ENCODE measurements around the gene PDE3B.
"Not testable (repeated sequence)": the region's sequence is repeated elsewhere in the genome, so short reads cannot be mapped to it uniquely, and the experiment has no call there.

PDE3B gene

DNA sequence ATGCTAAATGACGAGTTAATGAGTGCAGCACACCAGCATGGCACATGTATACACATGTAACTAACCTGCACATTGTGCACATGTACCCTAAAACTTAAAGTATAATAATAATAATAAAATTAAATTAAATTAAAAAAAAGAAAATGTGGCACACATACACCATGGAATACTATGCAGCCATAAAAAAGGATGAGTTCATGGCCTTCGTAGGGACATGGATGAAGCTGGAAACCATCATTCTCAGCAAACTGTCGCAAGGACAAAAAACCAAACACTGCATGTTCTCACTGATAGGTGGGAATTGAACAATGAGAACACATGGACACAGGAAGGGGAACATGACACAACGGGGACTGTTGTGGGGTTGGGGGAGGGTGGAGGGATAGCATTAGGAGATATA is 23.7 kb downstream of the PDE3B start:
- H3K36me3 ChIP-seq (ENCODE audit: insufficient read depth, low read length); H3K4me1 ChIP-seq (ENCODE audit: control insufficient read depth, insufficient read depth, low read length); H3K4me3 ChIP-seq (ENCODE audit: low read length); H3K9me3 ChIP-seq (replicated peaks; ENCODE audit: low read length); H3K27me3 ChIP-seq (ENCODE audit: control insufficient read depth, insufficient read depth, low read length); H3K9ac ChIP-seq (ENCODE audit: low read depth, low read length); H3K4me2 ChIP-seq (ENCODE audit: low read length): not testable (repeated sequence)

DNA sequence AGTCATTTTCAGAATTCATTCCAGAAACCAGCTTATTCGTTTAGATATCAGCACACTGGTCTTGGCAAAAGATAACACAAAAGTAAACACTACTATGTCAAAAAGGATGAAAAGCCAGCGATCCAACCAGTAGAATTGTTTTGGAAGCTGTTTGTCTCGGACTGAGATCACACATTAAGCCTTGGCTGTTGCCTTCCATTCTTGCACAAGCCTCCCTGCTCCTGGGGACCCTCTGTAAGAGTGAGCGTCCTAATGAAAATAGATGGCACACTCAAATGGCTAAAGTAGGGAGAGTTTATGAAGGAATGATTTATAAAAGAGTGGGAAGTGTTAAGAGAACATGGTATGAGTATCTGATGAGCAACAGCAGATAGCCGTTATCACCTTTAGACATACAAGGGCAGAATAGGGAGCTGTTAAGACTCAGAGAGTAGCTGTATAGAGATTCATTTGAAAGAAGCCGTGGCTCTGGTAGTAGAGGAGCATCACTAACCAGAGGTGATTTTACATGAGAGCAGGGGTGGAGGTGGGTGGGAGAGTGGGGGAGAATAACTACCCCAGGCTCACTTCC is 25.2 kb downstream of the PDE3B start:
- H3K9me3 ChIP-seq (replicated peaks; ENCODE audit: low read length), result no peaks in the 10 kb centered on the region
- no peak overlapping the region for H3K4me2 ChIP-seq (ENCODE audit: low read length)
- H3K4me3 ChIP-seq (ENCODE audit: low read length), result no peak overlapping the region

DNA sequence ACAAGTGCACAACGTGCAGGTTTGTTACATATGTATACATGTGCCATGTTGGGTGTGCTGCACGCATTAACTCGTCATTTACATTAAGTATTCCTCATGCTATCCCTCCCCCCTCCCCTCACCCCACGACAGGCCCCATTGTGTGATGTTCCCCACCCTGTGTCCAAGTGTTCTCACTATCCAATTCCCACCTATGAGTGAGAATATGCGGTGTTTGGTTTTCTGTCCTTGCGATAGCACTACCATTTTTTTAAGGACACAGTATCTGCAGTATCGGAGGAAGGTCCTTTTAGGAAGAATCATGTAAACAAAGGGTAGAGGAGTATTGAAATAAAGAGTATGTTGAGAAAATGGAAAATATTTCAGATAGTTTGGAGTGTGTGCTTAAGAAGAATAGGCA is 25.9 kb downstream of the PDE3B start:
- Histone ChIP-seq H3K27me3 (ENCODE audit: control insufficient read depth, insufficient read depth, low read length) (no peaks in the 10 kb centered on the region), H3K36me3 (ENCODE audit: insufficient read depth, low read length) (no peaks in the 10 kb centered on the region), H3K4me2 (ENCODE audit: low read length) (no peak overlapping the region), H3K9ac (ENCODE audit: low read depth, low read length) (no peak overlapping the region), H3K4me3 (ENCODE audit: low read length) (no peak overlapping the region), H3K4me1 (ENCODE audit: control insufficient read depth, insufficient read depth, low read length) (peaks cover 4% of the 10 kb centered on the region), H3K9me3 (replicated peaks; ENCODE audit: low read length) (no peaks in the 10 kb centered on the region)

More for the DNA sequence above, 25.2 kb downstream of the PDE3B start:
- peaks cover 4% of the 10 kb centered on the region for H3K4me1 ChIP-seq (ENCODE audit: control insufficient read depth, insufficient read depth, low read length)
- H3K9ac ChIP-seq (ENCODE audit: low read depth, low read length), result no peak overlapping the region
- H3K27me3 ChIP-seq (ENCODE audit: control insufficient read depth, insufficient read depth, low read length), result no peaks in the 10 kb centered on the region
- H3K36me3 ChIP-seq (ENCODE audit: insufficient read depth, low read length), result no peaks in the 10 kb centered on the region

DNA sequence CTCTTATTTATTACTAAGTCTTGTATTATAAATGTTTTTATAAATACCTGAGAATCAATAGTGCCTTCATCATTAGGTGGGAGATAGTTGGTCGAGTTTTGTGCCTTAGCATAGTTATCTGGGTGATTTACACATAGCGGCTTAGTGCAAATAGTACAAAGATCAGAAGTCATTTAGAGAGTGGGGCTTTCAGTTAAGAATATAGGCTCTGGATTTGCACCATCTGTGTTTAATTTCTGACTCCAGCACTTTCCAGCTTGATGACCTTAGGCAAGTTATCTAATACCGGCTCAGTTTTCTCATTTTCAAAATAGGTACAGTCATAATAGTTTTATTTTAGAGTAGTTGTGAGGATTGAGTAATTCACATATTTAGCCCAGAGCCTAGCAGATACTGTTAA is 26.4 kb downstream of the PDE3B start:
- H3K4me2 ChIP-seq (ENCODE audit: low read length), result no peak overlapping the region
- no peaks in the 10 kb centered on the region for H3K36me3 ChIP-seq (ENCODE audit: insufficient read depth, low read length)
- peaks cover 4% of the 10 kb centered on the region for H3K4me1 ChIP-seq (ENCODE audit: control insufficient read depth, insufficient read depth, low read length)
- H3K9me3 ChIP-seq (replicated peaks; ENCODE audit: low read length), result no peaks in the 10 kb centered on the region
- H3K4me3 ChIP-seq (ENCODE audit: low read length), result no peak overlapping the region
- H3K27me3 ChIP-seq (ENCODE audit: control insufficient read depth, insufficient read depth, low read length), result no peaks in the 10 kb centered on the region
- H3K9ac ChIP-seq (ENCODE audit: low read depth, low read length), result no peak overlapping the region

DNA sequence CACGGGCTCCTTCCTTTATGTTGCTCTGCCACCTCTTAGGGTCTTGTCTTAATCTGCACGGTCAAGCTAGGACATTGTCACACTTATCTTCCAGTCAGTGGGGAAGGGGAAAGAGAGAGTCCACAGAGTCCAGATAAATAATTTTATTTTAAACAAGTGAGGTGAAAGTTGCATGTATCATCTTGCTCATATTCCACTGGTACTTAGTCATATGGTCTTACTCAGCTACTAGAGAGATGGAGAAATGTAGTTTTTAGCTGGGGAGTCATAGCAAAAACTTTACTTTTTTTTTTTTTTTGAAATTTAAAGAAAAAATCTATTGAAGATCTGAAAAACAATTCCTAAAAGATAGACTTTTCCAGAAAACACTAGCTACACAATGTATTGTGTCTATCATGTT is 29.0 kb downstream of the PDE3B start:
- Histone ChIP-seq H3K4me3 (ENCODE audit: low read length) (no peak overlapping the region), H3K4me1 (ENCODE audit: control insufficient read depth, insufficient read depth, low read length) (peaks cover 4% of the 10 kb centered on the region), H3K9me3 (replicated peaks; ENCODE audit: low read length) (no peaks in the 10 kb centered on the region), H3K4me2 (ENCODE audit: low read length) (no peak overlapping the region), H3K36me3 (ENCODE audit: insufficient read depth, low read length) (no peaks in the 10 kb centered on the region), H3K9ac (ENCODE audit: low read depth, low read length) (no peak overlapping the region), H3K27me3 (ENCODE audit: control insufficient read depth, insufficient read depth, low read length) (no peaks in the 10 kb centered on the region)

DNA sequence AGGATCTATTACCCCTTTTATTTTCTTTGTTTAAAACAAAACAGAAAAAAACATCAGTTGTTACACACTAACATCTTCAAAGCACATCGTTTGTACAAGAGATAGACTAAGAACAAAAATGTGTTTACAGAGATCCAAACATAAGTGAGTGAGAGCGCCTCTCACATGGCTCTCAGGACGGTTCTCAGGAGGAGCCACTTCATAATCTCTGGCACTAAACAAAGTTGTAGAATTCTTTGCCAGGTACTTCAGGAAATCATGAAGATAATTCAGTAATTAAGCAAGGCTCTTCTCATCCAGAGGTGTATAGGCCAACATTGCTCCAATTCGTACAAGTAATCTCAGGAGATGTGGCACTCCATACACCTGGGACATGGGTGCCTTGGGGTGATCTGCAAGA is 29.8 kb downstream of the PDE3B start:
- Histone ChIP-seq H3K4me3 (ENCODE audit: low read length) (no peak overlapping the region), H3K36me3 (ENCODE audit: insufficient read depth, low read length) (no peaks in the 10 kb centered on the region), H3K27me3 (ENCODE audit: control insufficient read depth, insufficient read depth, low read length) (no peaks in the 10 kb centered on the region), H3K9me3 (replicated peaks; ENCODE audit: low read length) (no peaks in the 10 kb centered on the region), H3K4me2 (ENCODE audit: low read length) (no peak overlapping the region), H3K9ac (ENCODE audit: low read depth, low read length) (no peak overlapping the region), H3K4me1 (ENCODE audit: control insufficient read depth, insufficient read depth, low read length) (peaks cover 4% of the 10 kb centered on the region)

DNA sequence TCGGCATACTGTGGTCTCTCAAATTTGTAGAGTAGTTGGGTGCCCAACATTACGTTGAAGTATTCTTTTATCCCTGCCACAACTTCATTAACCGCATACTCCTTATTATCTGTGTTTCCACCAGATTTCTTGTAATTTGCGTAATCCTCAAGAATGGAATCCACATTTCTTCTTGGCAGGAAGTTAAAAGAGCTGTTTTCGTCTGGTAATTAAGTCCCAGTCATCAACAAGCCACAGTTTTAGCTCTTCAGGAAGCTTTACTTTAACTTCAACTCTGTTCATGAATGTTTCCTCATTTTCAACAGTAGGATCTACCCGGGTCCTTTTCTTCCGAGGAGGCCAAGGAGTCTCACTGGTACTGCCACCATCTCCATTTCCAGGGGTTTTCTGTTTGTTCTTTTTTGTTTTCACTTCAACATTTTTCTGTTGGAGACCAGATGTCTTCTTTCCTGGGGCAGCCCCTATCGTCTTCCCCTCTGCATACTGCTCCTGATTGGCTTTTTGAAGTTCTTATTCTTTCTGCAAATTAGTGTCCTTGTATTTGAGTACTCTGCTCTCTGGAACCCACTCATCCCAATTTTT is 30.3 kb downstream of the PDE3B start:
- H3K9me3 ChIP-seq (replicated peaks; ENCODE audit: low read length), result no peaks in the 10 kb centered on the region
- H3K4me1 ChIP-seq (ENCODE audit: control insufficient read depth, insufficient read depth, low read length), result peaks cover 4% of the 10 kb centered on the region
- H3K27me3 ChIP-seq (ENCODE audit: control insufficient read depth, insufficient read depth, low read length), result no peaks in the 10 kb centered on the region
- no peak overlapping the region for H3K4me3 ChIP-seq (ENCODE audit: low read length)
- no peak overlapping the region for H3K9ac ChIP-seq (ENCODE audit: low read depth, low read length)
- no peak overlapping the region for H3K4me2 ChIP-seq (ENCODE audit: low read length)
- no peaks in the 10 kb centered on the region for H3K36me3 ChIP-seq (ENCODE audit: insufficient read depth, low read length)

DNA sequence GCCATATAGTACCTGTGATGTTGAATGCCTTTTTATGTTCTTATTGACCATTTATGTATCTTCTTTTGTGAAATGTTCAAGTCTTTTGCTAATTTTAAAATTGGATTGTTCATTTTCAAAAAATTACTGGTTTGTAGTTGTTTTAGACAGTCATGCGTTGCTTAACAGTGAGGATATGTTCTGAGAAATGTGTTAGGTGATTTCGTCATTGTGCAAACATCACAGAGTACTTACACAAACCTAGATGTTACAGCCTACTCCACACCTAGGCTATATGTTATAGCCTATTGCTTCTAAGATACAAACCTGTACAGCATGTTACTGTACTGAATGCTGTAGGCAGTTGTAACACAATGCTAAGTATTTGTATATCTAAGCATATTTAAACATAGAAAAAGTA is 32.5 kb downstream of the PDE3B start:
- H3K4me3 ChIP-seq (ENCODE audit: low read length), result no peak overlapping the region
- H3K4me2 ChIP-seq (ENCODE audit: low read length), result no peak overlapping the region
- H3K36me3 ChIP-seq (ENCODE audit: insufficient read depth, low read length), result no peaks in the 10 kb centered on the region
- no peaks in the 10 kb centered on the region for H3K27me3 ChIP-seq (ENCODE audit: control insufficient read depth, insufficient read depth, low read length)
- H3K4me1 ChIP-seq (ENCODE audit: control insufficient read depth, insufficient read depth, low read length), result peaks cover 4% of the 10 kb centered on the region
- H3K9ac ChIP-seq (ENCODE audit: low read depth, low read length), result no peak overlapping the region
- H3K9me3 ChIP-seq (replicated peaks; ENCODE audit: low read length), result no peaks in the 10 kb centered on the region

DNA sequence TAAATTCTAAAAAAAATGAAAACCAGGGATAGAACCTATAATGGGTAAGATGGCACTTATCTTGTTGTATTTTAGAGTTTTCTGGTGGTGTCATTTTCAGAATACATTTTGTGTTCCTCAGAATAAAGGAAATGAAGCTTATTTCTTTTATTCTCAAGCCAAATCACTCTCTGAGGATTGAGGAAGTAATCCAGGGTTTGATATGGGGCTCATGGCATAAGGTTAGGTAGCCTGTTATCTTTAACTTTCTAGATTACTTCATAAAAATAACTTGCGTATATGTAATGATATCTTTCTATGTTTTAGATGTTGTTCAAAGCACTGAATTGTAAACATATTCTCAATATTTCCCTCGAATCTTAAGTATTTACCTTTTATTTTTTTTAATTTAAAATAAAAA is 33.5 kb downstream of the PDE3B start:
- Histone ChIP-seq H3K9me3 (replicated peaks; ENCODE audit: low read length) (no peaks in the 10 kb centered on the region), H3K9ac (ENCODE audit: low read depth, low read length) (no peak overlapping the region), H3K4me3 (ENCODE audit: low read length) (no peak overlapping the region), H3K4me1 (ENCODE audit: control insufficient read depth, insufficient read depth, low read length) (peaks cover 4% of the 10 kb centered on the region), H3K36me3 (ENCODE audit: insufficient read depth, low read length) (no peaks in the 10 kb centered on the region), H3K27me3 (ENCODE audit: control insufficient read depth, insufficient read depth, low read length) (no peaks in the 10 kb centered on the region), H3K4me2 (ENCODE audit: low read length) (no peak overlapping the region)

DNA sequence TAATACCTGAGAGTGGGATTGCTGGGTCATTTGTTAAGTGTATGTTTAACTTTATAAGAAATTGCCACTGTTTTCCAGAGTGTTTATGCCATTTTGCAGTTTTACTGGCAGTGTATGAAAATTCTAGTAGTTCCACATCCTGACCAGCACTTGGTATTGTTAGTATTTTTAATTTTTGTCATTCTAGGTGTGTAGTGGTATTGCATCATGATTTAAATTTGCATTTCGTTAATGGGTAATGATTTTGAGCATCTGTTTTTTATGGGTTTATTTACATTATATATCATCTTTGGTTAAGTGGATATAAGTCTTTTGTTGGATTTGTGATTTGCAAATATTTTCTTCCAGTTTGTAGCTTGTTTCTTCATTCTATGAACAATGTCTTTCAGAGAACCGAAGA is 34.7 kb downstream of the PDE3B start:
- Histone ChIP-seq H3K9me3 (replicated peaks; ENCODE audit: low read length) (no peaks in the 10 kb centered on the region), H3K4me1 (ENCODE audit: control insufficient read depth, insufficient read depth, low read length) (no peaks in the 10 kb centered on the region), H3K4me3 (ENCODE audit: low read length) (no peak overlapping the region), H3K9ac (ENCODE audit: low read depth, low read length) (no peak overlapping the region), H3K27me3 (ENCODE audit: control insufficient read depth, insufficient read depth, low read length) (no peaks in the 10 kb centered on the region), H3K4me2 (ENCODE audit: low read length) (no peak overlapping the region), H3K36me3 (ENCODE audit: insufficient read depth, low read length) (no peaks in the 10 kb centered on the region)

DNA sequence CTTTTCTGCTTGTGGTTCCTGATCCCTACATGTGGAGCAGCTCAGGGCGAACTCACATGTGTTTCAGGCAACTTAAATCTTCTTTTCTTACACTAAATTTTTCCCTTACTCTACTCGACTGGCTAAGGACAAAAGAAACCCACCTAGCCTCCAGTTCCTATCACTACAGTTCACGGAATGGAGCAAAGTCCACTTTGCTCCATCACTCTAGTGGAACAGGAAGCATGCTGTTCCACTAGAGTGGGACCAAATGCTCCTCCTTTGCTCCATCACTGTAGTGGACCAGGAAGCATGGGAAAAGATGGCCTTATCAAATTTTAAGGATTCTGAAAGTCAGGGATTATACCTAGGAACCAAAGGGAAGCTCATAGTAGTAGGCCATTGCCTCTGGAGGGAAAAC is 36.1 kb downstream of the PDE3B start:
- Histone ChIP-seq H3K27me3 (ENCODE audit: control insufficient read depth, insufficient read depth, low read length) (no peaks in the 10 kb centered on the region), H3K36me3 (ENCODE audit: insufficient read depth, low read length) (no peaks in the 10 kb centered on the region), H3K4me1 (ENCODE audit: control insufficient read depth, insufficient read depth, low read length) (no peaks in the 10 kb centered on the region), H3K4me3 (ENCODE audit: low read length) (no peak overlapping the region), H3K4me2 (ENCODE audit: low read length) (no peak overlapping the region), H3K9me3 (replicated peaks; ENCODE audit: low read length) (no peaks in the 10 kb centered on the region), H3K9ac (ENCODE audit: low read depth, low read length) (no peak overlapping the region)

DNA sequence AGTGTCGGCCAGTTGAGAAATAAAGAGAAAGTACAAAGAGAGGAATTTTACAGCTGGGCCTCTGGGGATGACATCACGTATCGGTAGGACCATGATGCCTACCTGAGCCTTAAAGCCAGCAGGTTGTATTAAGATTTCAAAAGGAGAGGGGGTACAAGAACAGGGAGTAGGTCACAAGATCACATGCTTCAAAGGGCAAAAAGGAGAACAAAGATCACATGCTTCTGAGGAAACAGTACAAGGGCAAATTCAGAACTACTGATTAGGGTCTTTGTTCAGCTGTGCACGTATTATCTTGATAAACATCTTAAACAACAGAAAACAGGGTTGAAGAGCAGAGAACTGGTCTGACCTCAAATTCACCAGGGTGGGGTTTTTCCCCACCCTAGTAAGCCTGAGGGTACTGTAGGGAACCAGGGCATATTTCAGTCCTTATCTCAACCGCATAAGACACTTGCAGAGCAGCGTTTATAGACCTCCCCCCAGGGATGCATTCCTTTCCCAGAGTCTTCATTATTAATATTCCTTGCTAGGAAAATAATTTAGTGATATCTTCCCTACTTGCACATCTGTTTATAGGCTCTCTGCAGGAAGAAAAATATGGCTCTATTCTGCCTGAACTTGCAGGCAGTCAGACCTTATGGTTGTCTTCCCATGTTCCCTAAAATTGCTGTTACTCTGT is 40.8 kb downstream of the PDE3B start:
- H3K9me3 ChIP-seq (replicated peaks; ENCODE audit: low read length); H3K4me3 ChIP-seq (ENCODE audit: low read length); H3K9ac ChIP-seq (ENCODE audit: low read depth, low read length); H3K4me2 ChIP-seq (ENCODE audit: low read length); H3K27me3 ChIP-seq (ENCODE audit: control insufficient read depth, insufficient read depth, low read length); H3K4me1 ChIP-seq (ENCODE audit: control insufficient read depth, insufficient read depth, low read length); H3K36me3 ChIP-seq (ENCODE audit: insufficient read depth, low read length): not testable (repeated sequence)
